GM19455 (cell line): ENCODE measurements around the gene ABHD11.

ENCODE experiments used
- ATAC-seq: cut with Tn5 transposase; IDR thresholded peaks from one replicate; pipeline ENCODE4 v1.9.1; 2021; ENCODE audit not compliant: unreplicated experiment

Gene ABHD11

GRCh38 chr7:73702665-73703064, 35.9 kb downstream of the ABHD11 start:
- ATAC-seq = no peak

DNA sequence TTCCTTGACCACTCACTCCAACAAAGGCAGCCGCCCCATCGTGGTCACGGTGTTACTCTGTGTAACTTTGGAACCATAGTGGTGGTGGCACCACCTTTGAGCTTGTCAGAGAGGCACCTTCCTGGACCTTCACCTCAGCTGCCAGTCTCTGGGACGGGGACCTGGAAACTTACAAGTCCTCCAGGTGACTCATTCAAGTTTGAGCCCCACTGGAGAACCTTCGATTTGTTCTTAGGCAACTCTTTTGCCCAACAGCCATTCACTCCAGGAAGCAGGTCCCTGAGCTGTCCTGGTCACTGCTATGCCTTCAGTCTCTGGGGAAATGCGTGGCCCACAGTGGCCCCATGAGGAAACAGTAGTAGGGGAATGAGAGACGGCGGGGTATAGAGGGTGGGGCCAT, 36.4 kb downstream of the ABHD11 start:
- ATAC-seq = no peak

GRCh38 chr7:73701357-73701995, 37.1 kb downstream of the ABHD11 start:
- ATAC-seq = no peak

GRCh38 chr7:73700581-73701134, 37.9 kb downstream of the ABHD11 start:
- ATAC-seq = no peak

DNA sequence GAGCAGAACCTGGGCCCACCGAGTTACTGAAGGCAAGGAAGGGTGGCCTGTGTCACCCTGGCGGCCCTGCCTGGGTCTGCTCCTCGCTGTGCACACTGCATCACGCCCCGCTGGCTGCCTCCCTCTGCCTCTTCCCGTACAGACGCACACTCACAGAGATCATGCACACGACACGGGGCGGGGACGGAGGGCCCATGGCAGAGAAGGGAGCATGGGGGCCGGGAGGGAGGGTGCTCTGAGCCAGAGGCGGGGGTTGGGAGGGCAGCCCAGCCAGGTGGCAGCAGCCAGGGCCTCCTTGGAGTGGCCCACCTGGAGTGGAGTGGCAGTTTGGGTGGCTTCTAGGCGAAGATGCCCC, 38.6 kb downstream of the ABHD11 start:
- no peak for ATAC-seq

DNA sequence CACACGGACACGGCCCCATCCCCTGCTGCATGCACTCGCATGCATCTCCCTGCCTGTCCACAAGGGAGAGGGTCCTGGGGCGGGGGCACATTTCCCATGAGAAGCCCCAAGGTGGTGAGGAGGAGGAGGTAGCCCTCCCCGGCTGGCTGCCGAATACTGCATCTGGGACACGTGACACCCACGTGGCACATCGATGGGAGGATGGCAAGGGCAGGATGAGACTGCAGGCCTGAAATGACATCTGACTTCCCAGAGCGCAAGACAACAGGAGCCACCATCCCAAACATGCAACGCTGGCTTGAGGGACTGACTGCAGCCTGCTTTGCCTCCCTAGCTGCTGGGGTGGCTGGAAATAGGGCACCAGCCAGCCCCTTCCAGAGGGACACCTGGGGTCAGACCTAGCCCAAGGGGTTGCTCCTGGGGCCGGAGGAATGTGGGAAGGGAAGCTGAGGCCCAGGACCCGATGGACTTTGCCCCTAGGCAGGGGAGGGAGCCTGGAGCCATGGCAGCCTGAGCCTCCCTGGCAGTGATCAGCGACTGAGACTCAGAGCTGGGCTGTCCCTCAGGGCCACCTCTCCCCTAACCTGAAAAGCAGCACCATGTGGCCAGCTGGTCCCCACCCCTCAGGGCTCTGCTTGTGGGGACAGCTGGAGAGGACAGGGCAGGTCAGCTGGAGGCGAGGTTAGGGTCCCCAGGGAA, 39.1 kb downstream of the ABHD11 start:
- no peak for ATAC-seq

DNA sequence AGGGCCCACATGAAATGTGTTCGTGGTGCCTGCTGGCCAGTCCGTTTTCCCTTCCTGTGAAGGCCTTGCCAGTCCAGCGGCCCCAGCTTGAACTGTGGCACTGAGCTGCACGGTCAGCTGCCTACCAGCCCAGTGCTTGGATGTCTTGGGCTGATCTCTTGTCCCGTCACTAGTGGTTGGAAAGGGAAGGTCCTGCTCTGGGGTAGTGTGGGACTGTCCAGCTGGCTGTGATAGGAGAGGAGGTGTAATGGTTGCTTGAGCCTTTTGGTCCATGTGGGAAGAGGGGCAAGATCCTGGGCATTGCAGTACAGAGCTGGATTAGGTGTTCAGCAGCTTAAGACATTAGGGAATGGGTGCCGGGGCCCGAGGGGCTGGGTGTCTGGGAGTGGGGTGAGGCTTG, 40.2 kb downstream of the ABHD11 start:
- no peak for ATAC-seq

DNA sequence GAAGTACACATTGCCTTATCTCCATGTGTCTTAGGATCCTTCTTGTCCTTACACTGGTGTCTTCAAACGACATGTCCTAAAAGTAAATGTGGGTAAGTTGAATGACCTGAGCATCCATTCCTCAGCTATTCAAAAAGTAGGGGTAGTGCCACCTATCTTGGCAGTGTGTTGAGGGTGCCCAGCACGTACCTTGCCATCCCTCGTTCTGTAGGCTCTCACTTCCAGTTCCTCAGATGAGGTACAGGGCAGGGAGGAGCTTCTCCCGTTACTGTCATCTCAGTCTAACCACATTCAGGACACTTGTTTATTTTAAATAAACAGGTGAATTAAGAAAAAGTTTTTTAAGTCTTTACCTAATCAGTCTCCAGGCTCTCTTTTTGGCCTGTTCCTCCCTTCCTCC, 42.2 kb downstream of the ABHD11 start:
- ATAC-seq = no peak

- ATAC-seq = no peak
These were observed 48.0 kb downstream of the ABHD11 start for GRCh38 chr7:73690646-73691045.

DNA sequence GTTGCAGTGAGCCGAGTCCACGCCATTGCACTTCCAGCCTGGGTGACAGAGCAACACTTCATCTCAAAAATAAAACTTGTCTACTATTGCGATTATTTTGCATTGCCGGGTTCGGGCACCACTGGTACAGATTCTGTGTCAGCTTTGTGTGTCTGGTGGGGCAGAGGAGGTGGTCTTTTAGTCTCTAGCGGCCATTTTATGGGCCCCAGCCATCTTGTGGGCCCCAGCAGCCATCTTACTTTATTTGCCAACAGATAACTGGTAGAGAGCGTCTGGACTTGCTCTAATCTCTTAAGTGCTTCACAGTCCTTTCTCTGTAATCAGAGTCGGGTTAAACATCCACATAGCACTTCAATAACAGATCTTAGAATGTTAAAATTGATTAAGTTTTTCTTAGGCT, 50.3 kb downstream of the ABHD11 start:
- no peak for ATAC-seq
